ENCODE results near the gene NSUN6.
A peak's percentile ranks its signal among the peaks of the same experiment; 100 is the strongest.

DNA sequence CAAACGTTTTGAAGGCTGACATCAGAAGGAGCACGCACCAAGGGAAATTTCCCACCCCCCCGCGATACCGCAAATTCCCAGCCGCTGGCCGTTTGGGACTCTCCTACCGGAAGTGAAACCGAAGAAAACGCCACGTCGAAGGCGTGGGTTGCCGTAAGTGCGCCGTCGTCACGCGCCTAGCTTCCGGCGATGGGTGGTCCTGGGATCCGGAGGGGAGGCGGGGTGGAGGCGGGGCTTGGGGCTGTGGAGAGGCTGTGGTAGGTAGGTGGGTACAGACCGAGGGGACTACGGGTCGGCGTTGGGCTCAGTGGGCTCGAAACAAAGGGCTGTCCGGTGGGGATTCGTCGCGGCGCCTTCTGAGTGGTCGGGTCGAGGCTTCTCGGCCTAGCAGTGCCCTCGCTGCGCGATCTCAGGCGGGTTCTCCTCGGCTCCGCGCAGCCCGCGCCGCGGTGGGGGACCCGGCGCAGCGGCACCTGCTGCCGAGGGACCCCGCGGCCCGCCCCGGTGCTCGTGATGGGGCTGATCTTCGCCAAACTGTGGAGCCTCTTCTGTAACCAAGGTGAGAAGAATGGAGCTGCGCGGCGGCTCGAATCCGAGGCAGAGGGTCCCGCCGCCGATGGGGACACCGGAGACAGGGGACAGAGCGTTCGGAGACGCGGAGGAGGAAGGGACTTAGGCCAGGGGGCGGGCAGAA, 7.9 kb upstream of the NSUN6 start, which contains the start of gene ARL5B:
- TF ChIP-seq CTCF (conservative IDR thresholded peaks at IDR 0.05; ENCODE audit: low read depth in 2 of 2) (no peak), CREB1 (CRISPR knock-in tag; IDR thresholded peaks at IDR 0.05; ENCODE audit: low read depth) (peak; percentile 85), EZH2 (IDR thresholded peaks at IDR 0.05; ENCODE audit: low read depth, unreplicated experiment) (no peak), EZH2phosphoT487 (IDR thresholded peaks at IDR 0.05; ENCODE audit: unreplicated experiment) (no peak), POLR2AphosphoS5 (IDR thresholded peaks at IDR 0.05; ENCODE audit: low read depth) (peak; percentile 79), ETS1 (IDR thresholded peaks at IDR 0.05) (peak; percentile 75), JUNB (IDR thresholded peaks at IDR 0.05; ENCODE audit: unreplicated experiment) (no peak), STAT1 (IDR thresholded peaks at IDR 0.05; ENCODE audit: unreplicated experiment) (no peak), NANOG (IDR thresholded peaks at IDR 0.05; ENCODE audit: borderline replicate concordance) (no peak)
- TF ChIP-seq, protein P1, sequence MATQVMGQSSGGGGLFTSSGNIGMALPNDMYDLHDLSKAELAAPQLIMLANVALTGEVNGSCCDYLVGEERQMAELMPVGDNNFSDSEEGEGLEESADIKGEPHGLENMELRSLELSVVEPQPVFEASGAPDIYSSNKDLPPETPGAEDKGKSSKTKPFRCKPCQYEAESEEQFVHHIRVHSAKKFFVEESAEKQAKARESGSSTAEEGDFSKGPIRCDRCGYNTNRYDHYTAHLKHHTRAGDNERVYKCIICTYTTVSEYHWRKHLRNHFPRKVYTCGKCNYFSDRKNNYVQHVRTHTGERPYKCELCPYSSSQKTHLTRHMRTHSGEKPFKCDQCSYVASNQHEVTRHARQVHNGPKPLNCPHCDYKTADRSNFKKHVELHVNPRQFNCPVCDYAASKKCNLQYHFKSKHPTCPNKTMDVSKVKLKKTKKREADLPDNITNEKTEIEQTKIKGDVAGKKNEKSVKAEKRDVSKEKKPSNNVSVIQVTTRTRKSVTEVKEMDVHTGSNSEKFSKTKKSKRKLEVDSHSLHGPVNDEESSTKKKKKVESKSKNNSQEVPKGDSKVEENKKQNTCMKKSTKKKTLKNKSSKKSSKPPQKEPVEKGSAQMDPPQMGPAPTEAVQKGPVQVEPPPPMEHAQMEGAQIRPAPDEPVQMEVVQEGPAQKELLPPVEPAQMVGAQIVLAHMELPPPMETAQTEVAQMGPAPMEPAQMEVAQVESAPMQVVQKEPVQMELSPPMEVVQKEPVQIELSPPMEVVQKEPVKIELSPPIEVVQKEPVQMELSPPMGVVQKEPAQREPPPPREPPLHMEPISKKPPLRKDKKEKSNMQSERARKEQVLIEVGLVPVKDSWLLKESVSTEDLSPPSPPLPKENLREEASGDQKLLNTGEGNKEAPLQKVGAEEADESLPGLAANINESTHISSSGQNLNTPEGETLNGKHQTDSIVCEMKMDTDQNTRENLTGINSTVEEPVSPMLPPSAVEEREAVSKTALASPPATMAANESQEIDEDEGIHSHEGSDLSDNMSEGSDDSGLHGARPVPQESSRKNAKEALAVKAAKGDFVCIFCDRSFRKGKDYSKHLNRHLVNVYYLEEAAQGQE (IDR thresholded peaks at IDR 0.05; ENCODE audit: unreplicated experiment) = no peak
